ENCODE data around the gene KIF16B.

GRCh38 chr20:16554766-16555543 lies 18.3 kb downstream of the KIF16B start:
- TF ChIP-seq CTCF (conservative IDR thresholded peaks at IDR 0.05; ENCODE audit: low read depth, low read length) (no peak), EZH2 (IDR thresholded peaks at IDR 0.05; ENCODE audit: low read length, unreplicated experiment) (no peak), EZH2phosphoT487 (IDR thresholded peaks at IDR 0.05; ENCODE audit: borderline replicate concordance, low read length) (no peak)

Measured in PC-3 (cell line).